Activated CD4-positive, alpha-beta T cell treated with anti-CD3 and anti-CD28 coated beads, Interleukin-2, amount 50 U/mL, for 48 hours (primary cell): ENCODE results near the gene UST.
A peak's percentile ranks its signal among the peaks of the same experiment; 100 is the strongest.

Source experiments
- DNase-seq, 2 experiments: peaks; one replicate each; pipeline ENCODE4 v3.0.0-alpha.2; 2020

UST gene

GRCh38 chr6:148811459-148811858, 64.6 kb downstream of the UST start:
- no peak for DNase-seq

GRCh38 chr6:148814082-148814790, 67.4 kb downstream of the UST start:
- DNase-seq = no peak

GRCh38 chr6:148814869-148815268, 68.0 kb downstream of the UST start:
- DNase-seq = no peak

GRCh38 chr6:148816117-148816516, 69.3 kb downstream of the UST start:
- no peak for DNase-seq

- no peak for DNase-seq
Observed at GRCh38 chr6:148817689-148818088, 70.9 kb downstream of the UST start.

GRCh38 chr6:148818939-148819575, 72.2 kb downstream of the UST start:
- DNase-seq = no peak

GRCh38 chr6:148819852-148820251, 73.0 kb downstream of the UST start:
- DNase-seq = no peak

- no peak for DNase-seq
Observed at GRCh38 chr6:148822819-148823218, 76.0 kb downstream of the UST start.

GRCh38 chr6:148824291-148824690, 77.5 kb downstream of the UST start:
- DNase-seq = no peak

- no peak for DNase-seq
Observed at GRCh38 chr6:148824960-148825359, 78.1 kb downstream of the UST start.

- no peak for DNase-seq
Observed at GRCh38 chr6:148825492-148825891, 78.7 kb downstream of the UST start.

GRCh38 chr6:148827416-148828045, 80.7 kb downstream of the UST start:
- no peak for DNase-seq

- no peak for DNase-seq
Observed at GRCh38 chr6:148828047-148828446, 81.2 kb downstream of the UST start.

GRCh38 chr6:148829415-148830101, 82.7 kb downstream of the UST start:
- no peak for DNase-seq

- DNase-seq = no peak
Observed at GRCh38 chr6:148830614-148831013, 83.8 kb downstream of the UST start.

- DNase-seq = peak in 1 of 2 experiments; percentile 43
Observed at GRCh38 chr6:148831064-148831463, 84.2 kb downstream of the UST start.

- DNase-seq = no peak
Observed at GRCh38 chr6:148831531-148831930, 84.7 kb downstream of the UST start.

GRCh38 chr6:148835920-148836441, 89.2 kb downstream of the UST start:
- peak; percentile 48 to 62 for DNase-seq

GRCh38 chr6:148836751-148837150, 89.9 kb downstream of the UST start:
- no peak for DNase-seq

- no peak for DNase-seq
Observed at GRCh38 chr6:148837941-148838340, 91.1 kb downstream of the UST start.

GRCh38 chr6:148839044-148839443, 92.2 kb downstream of the UST start:
- no peak for DNase-seq

- DNase-seq = no peak
Observed at GRCh38 chr6:148840256-148840655, 93.4 kb downstream of the UST start.

- no peak for DNase-seq
Observed at GRCh38 chr6:148842296-148843019, 95.6 kb downstream of the UST start.
